ENCODE results near the gene TBC1D22B. TPM values are rescaled to one million over a fixed set of nuclear protein-coding genes. Genes with fewer than 3 reads are reported as not detected.

Gene TBC1D22B
- total and polyA plus RNA-seq, 2 of the 13 experiments (the other 11 are each of a cell fraction or from before 2014, with no cell fraction given): 9.7 to 12.9 TPM

DNA sequence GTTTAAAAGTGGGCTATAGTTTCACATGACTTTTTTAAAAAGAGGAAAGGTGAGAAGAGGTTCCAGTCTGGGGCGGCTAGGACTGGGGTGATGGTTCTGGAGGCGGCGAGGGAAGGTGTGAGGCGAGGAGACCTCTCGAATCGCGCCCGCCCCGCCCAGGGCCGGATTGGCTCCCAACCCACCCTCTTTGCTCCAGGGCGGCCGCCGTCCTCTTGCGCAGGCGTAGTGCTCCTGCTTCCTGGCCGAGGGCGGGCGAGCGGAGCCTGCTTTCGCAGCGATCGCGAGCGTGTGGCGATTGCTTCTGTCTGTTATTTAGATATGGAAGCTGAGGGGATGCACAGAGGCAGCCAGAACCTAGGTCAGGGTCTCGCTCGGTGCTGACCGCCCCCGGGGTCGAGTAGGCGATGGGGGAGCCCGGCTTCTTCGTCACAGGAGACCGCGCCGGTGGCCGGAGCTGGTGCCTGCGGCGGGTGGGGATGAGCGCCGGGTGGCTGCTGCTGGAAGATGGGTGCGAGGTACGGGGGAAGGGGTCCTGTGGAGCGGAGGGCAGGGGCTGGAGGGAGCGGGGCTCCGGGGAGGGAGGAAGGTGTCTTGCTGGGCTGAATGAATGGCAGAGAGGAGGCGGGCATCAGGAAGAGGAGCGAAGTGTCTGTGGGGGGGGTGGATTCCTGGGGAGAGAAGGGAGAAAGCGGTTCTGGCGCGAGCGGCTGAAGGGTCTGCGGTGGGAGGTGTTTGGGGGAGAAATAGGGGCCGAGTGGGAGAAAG, 96.4 kb downstream of the TBC1D22B start, which contains the start of gene RNF8 (continued):
- TF ChIP-seq HNF4A (CRISPR knock-in tag; IDR thresholded peaks at IDR 0.05) (0 out of 2 replicates have a peak, but pooled peaks have one; percentile 35), ZNF605 (CRISPR knock-in tag; IDR thresholded peaks at IDR 0.05) (no peak; the same call in 1 of the 2 replicates), ESRRA (CRISPR knock-in tag; IDR thresholded peaks at IDR 0.05; ENCODE audit: low read depth) (peak; percentile 23; the same call in 1 of the 2 replicates), ZBTB7A (CRISPR knock-in tag; IDR thresholded peaks at IDR 0.05) (no peak; the same call in 1 of the 2 replicates), THYN1 (CRISPR knock-in tag; IDR thresholded peaks at IDR 0.05; ENCODE audit: borderline replicate concordance, low read depth) (no peak), HOXA9 (CRISPR knock-in tag; IDR thresholded peaks at IDR 0.05; ENCODE audit: borderline replicate concordance) (no peak), IKZF1 (IDR thresholded peaks at IDR 0.05) (no peak), ZNF543 (CRISPR knock-in tag; IDR thresholded peaks at IDR 0.05) (peak; percentile 83), GTF3A (CRISPR knock-in tag; conservative IDR thresholded peaks at IDR 0.05) (peak; percentile 87; the same call in 1 of the 2 replicates), ELF3 (CRISPR knock-in tag; IDR thresholded peaks at IDR 0.05) (0 out of 2 replicates have a peak, but pooled peaks have one; percentile 50), ZNF205 (CRISPR knock-in tag; IDR thresholded peaks at IDR 0.05) (peak; percentile 48)
- TF ChIP-seq, protein P1, sequence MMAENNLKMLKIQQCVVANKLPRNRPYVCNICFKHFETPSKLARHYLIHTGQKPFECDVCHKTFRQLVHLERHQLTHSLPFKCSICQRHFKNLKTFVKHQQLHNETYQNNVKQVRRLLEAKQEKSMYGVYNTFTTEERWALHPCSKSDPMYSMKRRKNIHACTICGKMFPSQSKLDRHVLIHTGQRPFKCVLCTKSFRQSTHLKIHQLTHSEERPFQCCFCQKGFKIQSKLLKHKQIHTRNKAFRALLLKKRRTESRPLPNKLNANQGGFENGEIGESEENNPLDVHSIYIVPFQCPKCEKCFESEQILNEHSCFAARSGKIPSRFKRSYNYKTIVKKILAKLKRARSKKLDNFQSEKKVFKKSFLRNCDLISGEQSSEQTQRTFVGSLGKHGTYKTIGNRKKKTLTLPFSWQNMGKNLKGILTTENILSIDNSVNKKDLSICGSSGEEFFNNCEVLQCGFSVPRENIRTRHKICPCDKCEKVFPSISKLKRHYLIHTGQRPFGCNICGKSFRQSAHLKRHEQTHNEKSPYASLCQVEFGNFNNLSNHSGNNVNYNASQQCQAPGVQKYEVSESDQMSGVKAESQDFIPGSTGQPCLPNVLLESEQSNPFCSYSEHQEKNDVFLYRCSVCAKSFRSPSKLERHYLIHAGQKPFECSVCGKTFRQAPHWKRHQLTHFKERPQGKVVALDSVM (CRISPR knock-in tag; IDR thresholded peaks at IDR 0.05): no peak
- TF ChIP-seq, protein P2, sequence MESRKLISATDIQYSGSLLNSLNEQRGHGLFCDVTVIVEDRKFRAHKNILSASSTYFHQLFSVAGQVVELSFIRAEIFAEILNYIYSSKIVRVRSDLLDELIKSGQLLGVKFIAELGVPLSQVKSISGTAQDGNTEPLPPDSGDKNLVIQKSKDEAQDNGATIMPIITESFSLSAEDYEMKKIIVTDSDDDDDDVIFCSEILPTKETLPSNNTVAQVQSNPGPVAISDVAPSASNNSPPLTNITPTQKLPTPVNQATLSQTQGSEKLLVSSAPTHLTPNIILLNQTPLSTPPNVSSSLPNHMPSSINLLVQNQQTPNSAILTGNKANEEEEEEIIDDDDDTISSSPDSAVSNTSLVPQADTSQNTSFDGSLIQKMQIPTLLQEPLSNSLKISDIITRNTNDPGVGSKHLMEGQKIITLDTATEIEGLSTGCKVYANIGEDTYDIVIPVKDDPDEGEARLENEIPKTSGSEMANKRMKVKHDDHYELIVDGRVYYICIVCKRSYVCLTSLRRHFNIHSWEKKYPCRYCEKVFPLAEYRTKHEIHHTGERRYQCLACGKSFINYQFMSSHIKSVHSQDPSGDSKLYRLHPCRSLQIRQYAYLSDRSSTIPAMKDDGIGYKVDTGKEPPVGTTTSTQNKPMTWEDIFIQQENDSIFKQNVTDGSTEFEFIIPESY (CRISPR knock-in tag; IDR thresholded peaks at IDR 0.05): no peak
- TF ChIP-seq, protein P3, sequence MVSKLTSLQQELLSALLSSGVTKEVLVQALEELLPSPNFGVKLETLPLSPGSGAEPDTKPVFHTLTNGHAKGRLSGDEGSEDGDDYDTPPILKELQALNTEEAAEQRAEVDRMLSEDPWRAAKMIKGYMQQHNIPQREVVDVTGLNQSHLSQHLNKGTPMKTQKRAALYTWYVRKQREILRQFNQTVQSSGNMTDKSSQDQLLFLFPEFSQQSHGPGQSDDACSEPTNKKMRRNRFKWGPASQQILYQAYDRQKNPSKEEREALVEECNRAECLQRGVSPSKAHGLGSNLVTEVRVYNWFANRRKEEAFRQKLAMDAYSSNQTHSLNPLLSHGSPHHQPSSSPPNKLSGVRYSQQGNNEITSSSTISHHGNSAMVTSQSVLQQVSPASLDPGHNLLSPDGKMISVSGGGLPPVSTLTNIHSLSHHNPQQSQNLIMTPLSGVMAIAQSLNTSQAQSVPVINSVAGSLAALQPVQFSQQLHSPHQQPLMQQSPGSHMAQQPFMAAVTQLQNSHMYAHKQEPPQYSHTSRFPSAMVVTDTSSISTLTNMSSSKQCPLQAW (CRISPR knock-in tag; IDR thresholded peaks at IDR 0.05): peak; percentile 88
- TF ChIP-seq, protein P4, sequence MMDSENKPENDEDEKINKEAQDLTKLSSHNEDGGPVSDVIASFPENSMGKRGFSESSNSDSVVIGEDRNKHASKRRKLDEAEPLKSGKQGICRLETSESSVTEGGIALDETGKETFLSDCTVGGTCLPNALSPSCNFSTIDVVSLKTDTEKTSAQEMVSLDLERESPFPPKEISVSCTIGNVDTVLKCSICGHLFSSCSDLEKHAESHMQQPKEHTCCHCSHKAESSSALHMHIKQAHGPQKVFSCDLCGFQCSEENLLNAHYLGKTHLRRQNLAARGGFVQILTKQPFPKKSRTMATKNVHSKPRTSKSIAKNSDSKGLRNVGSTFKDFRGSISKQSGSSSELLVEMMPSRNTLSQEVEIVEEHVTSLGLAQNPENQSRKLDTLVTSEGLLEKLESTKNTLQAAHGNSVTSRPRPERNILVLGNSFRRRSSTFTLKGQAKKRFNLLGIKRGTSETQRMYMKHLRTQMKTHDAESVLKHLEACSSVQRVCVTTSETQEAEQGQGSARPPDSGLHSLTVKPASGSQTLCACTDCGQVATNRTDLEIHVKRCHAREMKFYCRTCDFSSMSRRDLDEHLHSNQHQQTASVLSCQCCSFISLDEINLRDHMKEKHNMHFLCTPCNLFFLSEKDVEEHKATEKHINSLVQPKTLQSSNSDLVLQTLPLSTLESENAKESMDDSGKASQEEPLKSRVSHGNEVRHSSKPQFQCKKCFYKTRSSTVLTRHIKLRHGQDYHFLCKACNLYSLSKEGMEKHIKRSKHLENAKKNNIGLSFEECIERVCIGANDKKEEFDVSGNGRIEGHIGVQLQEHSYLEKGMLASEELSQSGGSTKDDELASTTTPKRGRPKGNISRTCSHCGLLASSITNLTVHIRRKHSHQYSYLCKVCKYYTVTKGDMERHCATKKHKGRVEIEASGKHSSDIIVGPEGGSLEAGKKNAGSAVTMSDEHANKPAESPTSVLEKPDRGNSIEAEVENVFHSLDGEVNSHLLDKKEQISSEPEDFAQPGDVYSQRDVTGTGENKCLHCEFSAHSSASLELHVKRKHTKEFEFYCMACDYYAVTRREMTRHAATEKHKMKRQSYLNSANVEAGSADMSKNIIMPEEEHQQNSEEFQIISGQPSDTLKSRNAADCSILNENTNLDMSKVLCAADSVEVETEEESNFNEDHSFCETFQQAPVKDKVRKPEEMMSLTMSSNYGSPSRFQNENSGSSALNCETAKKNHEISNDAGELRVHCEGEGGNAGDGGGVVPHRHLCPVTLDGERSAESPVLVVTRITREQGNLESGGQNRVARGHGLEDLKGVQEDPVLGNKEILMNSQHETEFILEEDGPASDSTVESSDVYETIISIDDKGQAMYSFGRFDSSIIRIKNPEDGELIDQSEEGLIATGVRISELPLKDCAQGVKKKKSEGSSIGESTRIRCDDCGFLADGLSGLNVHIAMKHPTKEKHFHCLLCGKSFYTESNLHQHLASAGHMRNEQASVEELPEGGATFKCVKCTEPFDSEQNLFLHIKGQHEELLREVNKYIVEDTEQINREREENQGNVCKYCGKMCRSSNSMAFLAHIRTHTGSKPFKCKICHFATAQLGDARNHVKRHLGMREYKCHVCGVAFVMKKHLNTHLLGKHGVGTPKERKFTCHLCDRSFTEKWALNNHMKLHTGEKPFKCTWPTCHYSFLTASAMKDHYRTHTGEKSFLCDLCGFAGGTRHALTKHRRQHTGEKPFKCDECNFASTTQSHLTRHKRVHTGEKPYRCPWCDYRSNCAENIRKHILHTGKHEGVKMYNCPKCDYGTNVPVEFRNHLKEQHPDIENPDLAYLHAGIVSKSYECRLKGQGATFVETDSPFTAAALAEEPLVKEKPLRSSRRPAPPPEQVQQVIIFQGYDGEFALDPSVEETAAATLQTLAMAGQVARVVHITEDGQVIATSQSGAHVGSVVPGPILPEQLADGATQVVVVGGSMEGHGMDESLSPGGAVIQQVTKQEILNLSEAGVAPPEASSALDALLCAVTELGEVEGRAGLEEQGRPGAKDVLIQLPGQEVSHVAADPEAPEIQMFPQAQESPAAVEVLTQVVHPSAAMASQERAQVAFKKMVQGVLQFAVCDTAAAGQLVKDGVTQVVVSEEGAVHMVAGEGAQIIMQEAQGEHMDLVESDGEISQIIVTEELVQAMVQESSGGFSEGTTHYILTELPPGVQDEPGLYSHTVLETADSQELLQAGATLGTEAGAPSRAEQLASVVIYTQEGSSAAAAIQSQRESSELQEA (CRISPR knock-in tag; IDR thresholded peaks at IDR 0.05; ENCODE audit: not compliant biosample characterization): no peak

Measured in HepG2 (cell line).